Dedifferentiated amniotic fluid mesenchymal stem cell (primary cell): Measurements from ENCODE around the gene TSPEAR.

ENCODE experiments used
- DNase-seq: peaks from one replicate; pipeline ENCODE4 v3.0.0-alpha.2; 2016; ENCODE audit errors: extremely low spot score

Gene TSPEAR

GRCh38 chr21:44466996-44467858 lies 244.1 kb downstream of the TSPEAR start:
- DNase-seq = no peak

DNA sequence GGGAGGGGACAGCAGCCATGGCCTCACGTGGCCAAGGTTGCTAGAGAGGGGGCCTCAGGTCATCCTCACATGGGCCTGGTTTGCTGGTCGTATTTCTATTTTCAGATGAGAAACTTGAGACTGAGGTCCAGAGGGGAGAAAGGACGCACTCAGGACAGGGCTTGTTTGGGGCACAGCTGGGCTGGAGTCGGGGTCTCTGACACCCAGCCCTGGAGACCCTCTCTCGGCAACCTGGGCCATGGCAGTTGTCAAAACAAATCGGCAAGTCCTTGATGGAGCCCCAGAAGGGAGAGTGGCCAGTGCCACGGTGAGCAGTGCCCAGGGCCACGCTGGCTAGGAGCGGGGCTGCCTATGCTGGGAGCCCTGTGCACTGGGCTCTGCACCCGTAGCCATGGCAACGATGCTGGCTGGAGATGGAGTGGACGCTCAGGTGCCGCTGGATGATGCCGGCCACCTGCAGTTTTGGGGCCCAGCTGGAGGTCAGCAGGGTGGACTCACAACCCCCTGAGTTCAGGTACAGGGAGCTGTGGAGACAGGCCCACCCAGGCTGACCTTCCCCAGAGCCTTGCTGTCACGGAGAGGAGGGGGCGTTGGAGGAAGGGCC lies 244.9 kb downstream of the TSPEAR start:
- no peak for DNase-seq

DNA sequence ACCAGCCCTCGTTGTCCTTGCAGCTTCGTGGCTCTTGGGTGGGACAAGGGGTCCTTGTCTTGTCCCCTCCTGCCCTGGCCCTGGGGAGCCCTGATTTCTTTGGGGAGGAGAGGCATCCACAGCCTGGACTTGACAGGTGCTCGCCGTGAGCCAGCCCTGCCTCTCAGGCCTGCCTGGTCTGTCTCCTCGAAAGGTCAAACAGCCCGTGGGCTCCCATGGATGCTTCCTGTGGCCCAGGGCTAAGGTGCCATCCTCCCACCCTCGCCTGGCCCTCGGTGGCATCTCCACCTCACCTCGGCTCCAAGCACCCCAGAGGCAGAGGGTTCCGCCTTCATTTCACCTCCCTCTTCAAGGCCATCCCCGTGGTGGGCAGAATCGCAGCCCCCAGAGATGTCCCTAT lies 247.0 kb downstream of the TSPEAR start:
- no peak for DNase-seq

DNA sequence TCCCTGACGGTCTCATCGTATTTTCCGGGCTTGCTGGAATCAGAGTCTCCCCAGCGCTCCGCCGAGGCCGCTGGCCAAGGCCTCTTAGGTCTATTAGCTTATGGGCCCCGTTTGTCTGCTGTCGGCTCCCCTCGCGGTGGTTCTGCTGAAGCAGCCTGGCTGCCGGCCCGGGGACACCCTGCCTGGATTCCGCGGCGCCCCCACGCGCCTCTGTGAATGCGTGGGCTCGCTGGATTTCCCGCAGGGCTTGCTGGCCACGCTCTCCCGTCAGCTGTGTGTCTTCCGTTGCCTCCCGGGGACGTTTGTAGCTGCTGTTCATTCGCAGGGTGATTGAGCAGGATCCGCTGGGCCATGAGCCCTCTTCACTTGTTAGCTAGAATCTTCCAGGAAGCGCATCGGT lies 247.6 kb downstream of the TSPEAR start:
- DNase-seq = no peak

GRCh38 chr21:44462834-44463200 lies 248.6 kb downstream of the TSPEAR start:
- DNase-seq = no peak

- DNase-seq = no peak
Measured at GRCh38 chr21:44462086-44462833, 249.1 kb downstream of the TSPEAR start.

GRCh38 chr21:44461464-44462001 lies 249.8 kb downstream of the TSPEAR start:
- no peak for DNase-seq

DNA sequence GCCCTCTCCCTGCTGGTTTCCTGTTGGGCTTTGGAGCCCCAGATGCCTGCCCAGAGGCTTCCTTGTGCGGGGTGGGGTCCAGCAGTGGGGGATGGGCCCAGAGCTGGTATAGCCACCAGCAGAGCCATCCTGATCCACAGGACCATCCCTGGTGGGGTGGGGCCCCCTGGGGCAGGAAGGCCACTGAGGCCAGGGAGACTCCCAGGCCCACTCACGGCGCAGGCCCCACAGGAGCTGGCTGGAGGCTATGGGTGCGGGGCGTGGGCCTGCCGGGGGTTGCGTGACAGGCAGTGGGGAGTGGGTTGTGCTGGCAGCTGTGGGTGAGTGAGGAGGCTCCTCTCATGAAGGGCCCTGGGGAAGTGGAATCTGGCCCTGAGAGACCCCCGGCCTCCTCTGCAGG lies 250.4 kb downstream of the TSPEAR start:
- DNase-seq = no peak

DNA sequence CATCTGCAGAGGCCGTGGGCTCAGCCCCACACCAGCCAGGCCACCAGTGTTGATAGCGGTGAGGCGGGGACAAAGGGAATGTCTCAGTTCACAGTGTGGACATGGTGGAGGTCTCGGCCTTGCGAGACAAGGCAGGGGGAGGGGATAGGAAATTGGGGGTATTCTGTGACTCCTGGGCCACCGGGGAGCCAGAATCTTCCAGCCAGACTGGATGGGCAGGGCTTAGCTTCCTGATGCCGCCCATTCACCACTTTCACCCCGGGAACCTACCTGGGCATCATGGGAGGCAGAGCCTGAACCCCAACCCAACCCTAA lies 251.0 kb downstream of the TSPEAR start:
- no peak for DNase-seq

DNA sequence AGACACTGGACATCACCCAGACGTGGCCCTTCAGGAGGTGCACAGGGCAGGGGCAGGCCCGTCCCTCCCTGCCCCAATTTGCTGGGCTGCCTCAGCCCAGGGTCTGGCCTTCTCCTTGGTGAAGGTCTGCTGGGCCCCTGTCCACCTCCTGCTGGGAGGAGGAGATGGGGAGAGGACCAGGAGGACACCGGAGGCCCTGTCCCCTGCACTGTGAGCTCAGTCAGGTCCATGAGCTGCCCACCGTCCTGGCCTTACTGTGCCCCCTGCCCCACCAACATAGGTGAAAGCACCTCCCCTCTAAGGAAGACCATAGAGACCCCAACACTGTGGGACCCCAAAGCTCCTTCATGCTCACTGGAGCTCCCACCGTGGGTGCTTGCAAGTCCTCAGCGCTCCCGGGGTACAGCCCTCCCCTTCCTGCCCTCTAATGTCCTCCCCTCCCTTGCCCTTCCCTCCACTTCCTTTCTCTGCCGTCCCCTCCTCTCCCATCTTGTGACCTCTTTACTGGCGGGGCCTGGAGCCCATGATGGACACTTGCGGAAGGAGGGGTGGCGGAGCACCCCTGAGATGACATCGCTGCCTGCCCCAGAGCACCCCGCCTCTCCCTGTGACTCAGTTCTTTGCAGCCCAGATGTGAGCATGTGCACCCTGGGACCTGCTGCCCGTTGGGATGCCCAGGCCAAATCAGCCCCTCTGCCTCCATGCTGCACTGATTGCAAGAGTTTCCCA lies 251.5 kb downstream of the TSPEAR start:
- DNase-seq = no peak

DNA sequence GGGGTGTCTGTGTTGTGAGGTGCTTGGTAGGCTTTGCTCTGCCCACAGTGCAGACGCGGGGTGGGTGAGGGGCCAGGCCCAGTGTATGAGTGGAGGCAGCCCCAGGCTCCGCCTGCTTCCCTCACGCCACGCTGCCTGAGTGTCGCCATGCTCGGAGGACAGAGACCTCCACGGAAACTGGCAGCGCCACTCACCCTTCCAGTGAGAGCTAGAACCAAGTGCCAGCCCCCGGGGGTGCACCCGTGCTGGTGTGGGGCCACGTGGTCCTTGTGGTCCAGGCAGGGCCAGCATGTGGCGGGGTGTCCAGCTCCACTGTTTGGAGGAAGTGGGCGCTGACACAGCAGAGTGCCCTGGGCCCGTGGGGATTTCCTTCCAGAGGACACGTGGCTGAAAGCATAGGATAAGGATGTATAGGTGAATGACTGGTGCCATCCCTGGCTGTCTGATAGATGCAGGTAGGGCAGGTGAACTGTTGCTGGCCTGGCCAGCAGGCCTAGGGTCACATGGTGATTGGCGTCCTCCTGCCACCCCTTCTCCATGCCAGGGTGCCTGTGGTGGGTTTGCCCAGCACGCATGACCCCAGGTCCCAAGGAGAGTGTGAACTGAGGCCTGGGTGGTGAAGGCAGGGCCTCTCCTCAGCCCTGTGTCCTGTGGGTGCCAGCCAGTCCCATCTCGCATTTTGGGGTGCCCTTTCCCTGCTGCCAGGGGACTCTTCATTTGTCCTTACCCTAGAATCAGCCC lies 252.2 kb downstream of the TSPEAR start:
- no peak for DNase-seq

DNA sequence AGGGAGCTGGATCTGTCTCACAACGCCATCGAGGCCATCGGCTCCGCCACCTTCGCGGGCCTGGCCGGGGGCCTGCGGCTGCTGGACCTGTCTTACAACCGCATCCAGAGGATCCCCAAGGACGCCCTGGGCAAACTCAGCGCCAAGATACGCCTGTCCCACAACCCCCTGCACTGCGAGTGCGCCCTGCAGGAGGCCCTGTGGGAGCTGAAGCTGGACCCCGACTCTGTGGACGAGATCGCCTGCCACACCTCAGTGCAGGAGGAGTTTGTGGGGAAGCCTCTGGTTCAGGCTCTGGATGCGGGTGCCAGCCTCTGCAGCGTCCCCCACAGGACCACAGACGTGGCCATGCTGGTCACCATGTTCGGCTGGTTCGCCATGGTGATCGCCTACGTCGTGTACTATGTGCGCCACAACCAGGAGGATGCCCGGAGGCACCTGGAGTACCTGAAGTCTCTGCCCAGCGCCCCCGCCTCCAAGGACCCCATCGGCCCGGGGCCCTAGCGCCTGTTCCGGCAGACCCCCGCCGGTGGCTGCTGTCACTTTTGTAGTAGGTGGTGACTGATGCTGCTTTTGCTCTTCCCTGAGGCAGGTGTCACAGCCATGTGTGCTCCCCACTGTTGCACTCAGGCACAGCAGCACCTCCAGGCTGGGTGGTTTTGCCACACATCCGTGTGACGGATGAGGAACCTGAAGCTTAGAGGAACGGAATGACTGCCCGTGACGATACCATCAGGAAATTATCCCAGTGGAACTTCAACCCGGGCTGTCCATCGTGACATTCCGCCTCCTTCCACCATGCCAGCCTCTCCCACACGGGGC lies 254.2 kb downstream of the TSPEAR start:
- no peak for DNase-seq

- no peak for DNase-seq
Measured at GRCh38 chr21:44456214-44456914, 255.0 kb downstream of the TSPEAR start.

GRCh38 chr21:44455524-44456213 lies 255.7 kb downstream of the TSPEAR start:
- DNase-seq = no peak

GRCh38 chr21:44454747-44455523 lies 256.4 kb downstream of the TSPEAR start, which contains the start of gene LRRC3:
Gene LRRC3, plus strand, starts transcription at chr21:44455510. Its CDS starts 1,135 bp downstream, at chr21:44456645.
- peak; percentile 24 for DNase-seq

DNA sequence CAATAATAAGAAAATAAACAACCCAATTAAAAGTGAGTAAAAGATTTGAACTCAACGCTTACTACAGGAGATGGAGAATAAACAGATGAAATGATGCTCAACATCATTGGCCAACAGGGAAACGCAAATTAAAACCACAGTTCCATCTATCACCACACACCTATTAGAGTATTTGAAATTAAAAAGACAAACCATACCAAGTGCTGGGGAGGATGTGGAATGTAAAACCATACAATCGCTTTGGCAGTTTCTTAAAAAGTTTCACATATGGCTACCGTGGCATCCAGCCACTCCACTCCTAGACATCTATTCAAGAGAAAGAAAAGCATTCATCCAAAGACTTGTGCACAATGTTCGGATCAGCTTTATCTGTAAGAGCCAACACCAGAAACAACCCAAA lies 257.3 kb downstream of the TSPEAR start:
- DNase-seq = no peak

DNA sequence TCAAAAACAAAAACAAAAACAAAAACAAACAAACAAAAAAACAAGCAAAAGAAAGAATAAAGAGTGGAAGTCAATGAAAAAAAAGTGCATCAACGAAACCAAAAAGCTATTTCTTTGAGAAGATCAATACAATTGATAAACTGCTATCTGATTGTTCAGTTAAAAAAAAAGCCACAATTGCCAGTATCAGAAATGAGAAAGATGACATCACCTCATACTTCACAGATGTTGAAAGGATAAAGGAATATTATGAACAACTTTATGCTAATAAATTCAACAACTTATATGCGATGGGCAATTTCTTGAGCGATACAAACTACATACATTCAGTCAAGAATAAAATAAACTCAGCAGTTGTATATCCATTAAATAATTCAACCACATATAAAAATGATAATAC lies 258.3 kb downstream of the TSPEAR start:
- no peak for DNase-seq

- DNase-seq = no peak
Measured at GRCh38 chr21:44450999-44451398, 260.4 kb downstream of the TSPEAR start.
